ENCODE measurements around the gene CACNA1C.

DNA sequence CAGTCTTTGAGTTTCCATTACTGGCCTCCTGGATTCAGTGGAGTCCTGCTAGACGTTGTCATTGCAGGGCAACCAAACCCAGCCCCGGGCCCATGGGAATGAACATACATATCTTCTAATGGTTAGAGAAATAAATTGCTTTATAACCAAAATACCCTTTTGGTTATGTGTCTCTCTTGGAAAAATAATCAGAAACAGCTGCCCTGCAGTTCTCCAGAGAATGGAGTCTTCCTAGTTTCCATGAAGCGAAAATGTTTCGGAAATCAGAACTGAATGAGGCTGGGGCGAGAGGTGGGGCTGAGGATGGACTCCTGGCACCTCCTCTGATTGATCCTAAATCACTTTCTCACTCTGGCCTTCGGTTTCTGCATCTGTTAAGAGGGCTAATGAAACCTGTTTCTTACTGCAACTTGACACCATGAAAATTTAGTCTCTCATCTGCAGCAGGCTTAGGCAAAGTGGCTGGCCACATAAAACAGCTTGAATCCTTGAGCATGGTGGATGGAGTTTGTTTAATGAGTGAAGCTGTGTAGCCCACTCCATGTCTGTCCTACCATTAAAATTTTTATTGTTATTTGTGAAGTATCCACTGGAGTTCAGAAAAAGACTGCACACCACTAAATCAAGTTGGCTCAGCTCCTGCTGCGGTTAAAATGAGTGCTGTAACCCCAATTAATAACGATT, 198.9 kb downstream of the CACNA1C start:
- TF ChIP-seq POLR2A (IDR thresholded peaks at IDR 0.05; ENCODE audit: low read depth, low read length): no peak
- no peak for TF ChIP-seq RFX5 (IDR thresholded peaks at IDR 0.05; ENCODE audit: low read depth, low read length)
- TF ChIP-seq, protein P1, sequence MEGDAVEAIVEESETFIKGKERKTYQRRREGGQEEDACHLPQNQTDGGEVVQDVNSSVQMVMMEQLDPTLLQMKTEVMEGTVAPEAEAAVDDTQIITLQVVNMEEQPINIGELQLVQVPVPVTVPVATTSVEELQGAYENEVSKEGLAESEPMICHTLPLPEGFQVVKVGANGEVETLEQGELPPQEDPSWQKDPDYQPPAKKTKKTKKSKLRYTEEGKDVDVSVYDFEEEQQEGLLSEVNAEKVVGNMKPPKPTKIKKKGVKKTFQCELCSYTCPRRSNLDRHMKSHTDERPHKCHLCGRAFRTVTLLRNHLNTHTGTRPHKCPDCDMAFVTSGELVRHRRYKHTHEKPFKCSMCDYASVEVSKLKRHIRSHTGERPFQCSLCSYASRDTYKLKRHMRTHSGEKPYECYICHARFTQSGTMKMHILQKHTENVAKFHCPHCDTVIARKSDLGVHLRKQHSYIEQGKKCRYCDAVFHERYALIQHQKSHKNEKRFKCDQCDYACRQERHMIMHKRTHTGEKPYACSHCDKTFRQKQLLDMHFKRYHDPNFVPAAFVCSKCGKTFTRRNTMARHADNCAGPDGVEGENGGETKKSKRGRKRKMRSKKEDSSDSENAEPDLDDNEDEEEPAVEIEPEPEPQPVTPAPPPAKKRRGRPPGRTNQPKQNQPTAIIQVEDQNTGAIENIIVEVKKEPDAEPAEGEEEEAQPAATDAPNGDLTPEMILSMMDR (conservative IDR thresholded peaks at IDR 0.05; ENCODE audit: low read depth, low read length): no peak
- TF ChIP-seq CEBPB (IDR thresholded peaks at IDR 0.05; ENCODE audit: low read depth, low read length): no peak
- no peak for TF ChIP-seq SMC3 (IDR thresholded peaks at IDR 0.05; ENCODE audit: low read depth, low read length)
- TF ChIP-seq, protein P2, sequence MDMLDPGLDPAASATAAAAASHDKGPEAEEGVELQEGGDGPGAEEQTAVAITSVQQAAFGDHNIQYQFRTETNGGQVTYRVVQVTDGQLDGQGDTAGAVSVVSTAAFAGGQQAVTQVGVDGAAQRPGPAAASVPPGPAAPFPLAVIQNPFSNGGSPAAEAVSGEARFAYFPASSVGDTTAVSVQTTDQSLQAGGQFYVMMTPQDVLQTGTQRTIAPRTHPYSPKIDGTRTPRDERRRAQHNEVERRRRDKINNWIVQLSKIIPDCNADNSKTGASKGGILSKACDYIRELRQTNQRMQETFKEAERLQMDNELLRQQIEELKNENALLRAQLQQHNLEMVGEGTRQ (IDR thresholded peaks at IDR 0.05; ENCODE audit: low read depth, low read length): no peak
- TF ChIP-seq MAZ (IDR thresholded peaks at IDR 0.05; ENCODE audit: borderline replicate concordance, low read depth, low read length): no peak
- TF ChIP-seq MXI1 (IDR thresholded peaks at IDR 0.05; ENCODE audit: borderline replicate concordance, low read depth, low read length): no peak
- no peak for TF ChIP-seq FOS (IDR thresholded peaks at IDR 0.05; ENCODE audit: low read depth, low read length)

Data from IMR-90 (cell line).